T-helper 1 cell treated with Interleukin-12 subunit alpha and Interleukin-12 subunit beta and Interleukin-4 antibody, amounts not matched to agents 30 μg/mL and 1 μg/mL, for 36 hours (primary cell): ENCODE data around the gene SERBP1.

Experiments used
- H3K27ac Mint-ChIP-seq: one replicate; pipeline ENCODE4 v1.8.0; 2021; ENCODE audit warnings: mild to moderate bottlenecking, mixed read lengths
- H3K27me3 Mint-ChIP-seq: one replicate; pipeline ENCODE4 v1.8.0; 2021; ENCODE audit warnings: low read depth, mixed read lengths
- H3K36me3 Mint-ChIP-seq: one replicate; pipeline ENCODE4 v1.8.0; 2021; ENCODE audit warnings: low read depth, mixed read lengths
- H3K4me1 Mint-ChIP-seq: one replicate; pipeline ENCODE4 v1.8.0; 2021; ENCODE audit warnings: low read depth, mixed read lengths
- H3K4me3 Mint-ChIP-seq: one replicate; pipeline ENCODE4 v1.8.0; 2021; ENCODE audit warnings: mild to moderate bottlenecking, moderate library complexity, mixed read lengths
- H3K9me3 Mint-ChIP-seq: one replicate; pipeline ENCODE4 v1.8.0; 2021; ENCODE audit warnings: mixed read lengths

The SERBP1 gene

DNA sequence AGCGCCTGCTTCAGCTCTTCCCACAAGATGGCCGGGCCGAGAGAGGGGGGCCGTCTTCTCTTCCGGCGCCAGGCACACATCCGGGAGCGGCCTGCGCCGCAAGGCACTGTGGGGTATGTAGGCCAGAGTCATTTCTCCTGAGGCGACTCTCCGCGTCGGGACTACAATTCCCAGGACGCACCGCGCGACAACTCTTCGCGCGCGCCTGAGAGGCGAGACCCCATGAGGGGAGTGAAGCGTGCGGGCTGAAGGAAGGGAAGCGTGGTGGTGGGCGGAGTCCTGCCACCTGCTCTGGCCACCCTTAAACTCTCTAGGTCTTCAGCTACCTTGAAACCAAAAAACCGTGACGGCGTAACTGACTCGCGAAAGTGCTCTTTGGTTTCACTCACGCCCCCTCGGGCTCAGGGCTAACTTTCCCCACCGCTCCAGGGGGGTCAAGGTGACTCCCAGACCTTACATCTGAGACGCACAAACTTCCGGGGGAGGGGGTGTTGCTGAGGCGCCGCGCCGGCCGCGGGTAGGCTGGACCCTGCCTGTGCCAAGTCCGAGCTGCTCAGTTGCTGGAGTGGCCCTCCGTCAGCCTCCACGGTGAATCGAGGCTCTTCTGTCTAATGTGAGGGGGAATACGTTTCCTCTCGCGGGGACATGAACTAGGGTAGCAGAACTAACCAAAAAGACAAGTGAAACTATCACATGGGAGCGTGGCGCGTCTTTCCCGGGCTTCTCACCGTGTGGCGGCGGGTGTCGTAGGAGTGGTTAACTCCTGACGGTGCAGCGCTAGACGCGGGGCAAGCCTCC is at the start of gene SERBP1:
Gene SERBP1, minus strand, starts transcription at position 45 of the 798 bp plus-strand sequence. CDS start 102 bp downstream, outside the sequence.
- peaks cover 35% of the 10 kb centered on the region for H3K36me3 Mint-ChIP-seq

GRCh38 chr1:67479146-67479891 is 49.1 kb upstream of the SERBP1 start:
- Mint-ChIP-seq H3K4me1 (peaks cover 9% of the 10 kb centered on the region), H3K9me3 (no peaks in the 10 kb centered on the region), H3K27ac (no peak overlapping the region), H3K4me3 (no peak overlapping the region), H3K27me3 (peaks cover 7% of the 10 kb centered on the region), H3K36me3 (no peaks in the 10 kb centered on the region)

More for the DNA sequence above, at the start of gene SERBP1:
- peak within 1 kb of the TSS; percentile 90 for H3K4me3 Mint-ChIP-seq
- H3K27ac Mint-ChIP-seq = peak within 1 kb of the TSS; percentile 94
- no peaks in the 10 kb centered on the region for H3K9me3 Mint-ChIP-seq
- no peaks in the 10 kb centered on the region for H3K27me3 Mint-ChIP-seq
- peaks cover 45% of the 10 kb centered on the region for H3K4me1 Mint-ChIP-seq

DNA sequence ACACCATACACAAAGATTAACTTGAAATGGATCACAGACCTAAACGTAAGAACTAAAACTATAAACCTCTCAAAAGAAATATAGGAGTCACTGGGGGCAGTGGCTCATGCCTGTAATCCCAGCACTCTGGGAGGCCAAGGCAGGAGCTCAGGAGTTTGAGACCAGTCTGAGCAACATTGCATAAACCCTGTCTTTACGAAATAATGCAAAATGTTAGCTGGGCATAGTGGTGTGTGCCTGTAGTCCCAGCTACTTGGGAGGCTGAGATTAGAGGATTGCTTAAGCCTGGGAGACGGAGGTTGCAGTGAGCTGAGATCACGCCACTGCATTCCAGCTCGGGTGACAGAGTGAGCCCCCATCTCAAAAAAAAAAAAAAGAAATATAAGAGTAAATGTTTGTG is 46.7 kb upstream of the SERBP1 start:
- Mint-ChIP-seq H3K27ac (no peak overlapping the region), H3K4me1 (peaks cover 8% of the 10 kb centered on the region), H3K27me3 (peaks cover 7% of the 10 kb centered on the region), H3K4me3 (no peak overlapping the region), H3K36me3 (no peaks in the 10 kb centered on the region), H3K9me3 (no peaks in the 10 kb centered on the region)

DNA sequence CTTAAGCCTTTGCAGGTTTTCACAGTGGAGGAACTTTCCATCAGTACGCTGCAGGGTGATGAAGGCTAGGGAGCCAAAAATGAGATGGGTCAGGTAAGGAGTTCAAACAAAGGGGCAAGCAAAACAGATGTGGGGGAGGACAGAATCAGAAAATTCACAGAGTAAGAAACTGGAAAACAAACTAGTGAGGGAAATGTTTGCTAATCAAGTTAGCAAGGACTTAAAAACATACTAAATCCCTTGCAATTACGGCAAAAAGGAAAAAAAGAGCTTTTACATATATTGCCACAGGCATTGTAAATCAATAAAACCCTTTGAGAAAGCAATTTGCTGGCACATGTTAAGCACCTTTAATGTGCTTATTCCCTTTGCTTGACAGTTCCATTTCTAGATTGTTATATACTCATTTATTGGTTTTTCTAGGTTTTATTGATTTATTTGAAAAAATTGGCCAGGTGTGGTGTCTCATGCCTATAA is 45.8 kb upstream of the SERBP1 start:
- H3K4me3 Mint-ChIP-seq = no peak overlapping the region
- no peaks in the 10 kb centered on the region for H3K36me3 Mint-ChIP-seq
- peaks cover 7% of the 10 kb centered on the region for H3K27me3 Mint-ChIP-seq
- H3K4me1 Mint-ChIP-seq = peaks cover 8% of the 10 kb centered on the region
- no peaks in the 10 kb centered on the region for H3K9me3 Mint-ChIP-seq
- no peak overlapping the region for H3K27ac Mint-ChIP-seq

GRCh38 chr1:67472056-67472455 is 41.9 kb upstream of the SERBP1 start:
- Mint-ChIP-seq H3K9me3 (no peaks in the 10 kb centered on the region), H3K27me3 (peaks cover 10% of the 10 kb centered on the region), H3K36me3 (no peaks in the 10 kb centered on the region), H3K27ac (no peak overlapping the region), H3K4me1 (no peaks in the 10 kb centered on the region), H3K4me3 (no peak overlapping the region)

GRCh38 chr1:67469431-67469830 is 39.2 kb upstream of the SERBP1 start:
- Mint-ChIP-seq H3K36me3 (no peaks in the 10 kb centered on the region), H3K27me3 (peaks cover 4% of the 10 kb centered on the region), H3K4me1 (no peaks in the 10 kb centered on the region), H3K4me3 (no peak overlapping the region), H3K27ac (no peak overlapping the region), H3K9me3 (no peaks in the 10 kb centered on the region)

- Mint-ChIP-seq H3K27ac (no peak overlapping the region), H3K27me3 (peaks cover 4% of the 10 kb centered on the region), H3K9me3 (no peaks in the 10 kb centered on the region), H3K4me1 (no peaks in the 10 kb centered on the region), H3K36me3 (no peaks in the 10 kb centered on the region), H3K4me3 (no peak overlapping the region)
Observed at GRCh38 chr1:67468066-67468718, 38.0 kb upstream of the SERBP1 start.

DNA sequence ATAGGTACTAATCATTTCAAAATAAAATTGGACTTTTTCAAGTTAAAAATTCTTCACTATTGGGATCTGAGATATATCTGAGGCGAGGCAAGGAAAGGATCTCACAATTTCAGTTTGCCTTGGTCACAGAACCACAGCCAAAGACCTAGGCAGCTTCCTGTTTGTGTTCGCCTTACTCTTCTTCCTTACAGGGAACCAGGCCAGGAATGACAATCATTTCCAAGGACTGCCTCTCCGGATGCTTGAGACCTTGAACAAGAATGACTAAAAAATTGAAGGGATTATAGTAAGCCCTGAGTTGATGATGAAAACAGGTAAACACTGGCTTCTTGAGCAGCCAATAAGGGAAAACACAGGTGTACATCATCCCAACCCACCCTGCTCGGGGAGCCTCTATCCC is 35.2 kb upstream of the SERBP1 start:
- Mint-ChIP-seq H3K27ac (no peak overlapping the region), H3K9me3 (no peaks in the 10 kb centered on the region), H3K36me3 (no peaks in the 10 kb centered on the region), H3K4me1 (no peaks in the 10 kb centered on the region), H3K27me3 (peaks cover 8% of the 10 kb centered on the region), H3K4me3 (no peak overlapping the region)

GRCh38 chr1:67464746-67465145 is 34.5 kb upstream of the SERBP1 start:
- no peaks in the 10 kb centered on the region for H3K36me3 Mint-ChIP-seq
- peaks cover 8% of the 10 kb centered on the region for H3K27me3 Mint-ChIP-seq
- no peaks in the 10 kb centered on the region for H3K9me3 Mint-ChIP-seq
- no peaks in the 10 kb centered on the region for H3K4me1 Mint-ChIP-seq
- no peak overlapping the region for H3K27ac Mint-ChIP-seq
- no peak overlapping the region for H3K4me3 Mint-ChIP-seq

- H3K4me3 Mint-ChIP-seq = no peak overlapping the region
- no peak overlapping the region for H3K27ac Mint-ChIP-seq
- no peaks in the 10 kb centered on the region for H3K9me3 Mint-ChIP-seq
- H3K36me3 Mint-ChIP-seq = no peaks in the 10 kb centered on the region
- peaks cover 5% of the 10 kb centered on the region for H3K27me3 Mint-ChIP-seq
- no peaks in the 10 kb centered on the region for H3K4me1 Mint-ChIP-seq
Observed at GRCh38 chr1:67464058-67464457, 33.9 kb upstream of the SERBP1 start.

GRCh38 chr1:67463298-67463955 is 33.2 kb upstream of the SERBP1 start:
- Mint-ChIP-seq H3K27me3 (peaks cover 4% of the 10 kb centered on the region), H3K4me3 (no peak overlapping the region), H3K36me3 (no peaks in the 10 kb centered on the region), H3K27ac (no peak overlapping the region), H3K9me3 (no peaks in the 10 kb centered on the region), H3K4me1 (no peaks in the 10 kb centered on the region)

GRCh38 chr1:67460676-67461500 is 30.7 kb upstream of the SERBP1 start:
- Mint-ChIP-seq H3K9me3 (no peaks in the 10 kb centered on the region), H3K27me3 (peaks cover 9% of the 10 kb centered on the region), H3K4me1 (no peaks in the 10 kb centered on the region), H3K4me3 (no peak overlapping the region), H3K27ac (no peak overlapping the region), H3K36me3 (no peaks in the 10 kb centered on the region)

GRCh38 chr1:67459068-67459467 is 28.9 kb upstream of the SERBP1 start:
- Mint-ChIP-seq H3K9me3 (no peaks in the 10 kb centered on the region), H3K27ac (no peak overlapping the region), H3K27me3 (peaks cover 9% of the 10 kb centered on the region), H3K36me3 (no peaks in the 10 kb centered on the region), H3K4me3 (no peak overlapping the region), H3K4me1 (no peaks in the 10 kb centered on the region)
